GM12878 (cell line): ENCODE results near the gene C17orf107. TPM values are rescaled to one million over a fixed set of nuclear protein-coding genes. Genes with fewer than 3 reads are reported as not detected.

Experiments used
- CHD4 ChIP-seq: fragments of 200-600 bp; sonication (generic); IDR thresholded peaks from 2 replicates; pipeline ENCODE4 v1.6.1; 2016; ENCODE audit warnings: mild to moderate bottlenecking
- DPF2 ChIP-seq: fragments of 450-650 bp; IDR thresholded peaks from 2 replicates; pipeline ENCODE4 v1.6.1; 2017; ENCODE audit warnings: mild to moderate bottlenecking
- E2F8 ChIP-seq: fragments of 450-650 bp; IDR thresholded peaks from 2 replicates; pipeline ENCODE4 v1.6.1; 2018; ENCODE audit warnings: mild to moderate bottlenecking, low read depth, moderate library complexity; ENCODE audit not compliant: partially characterized antibody
- ESRRA ChIP-seq: IDR thresholded peaks from 2 replicates; pipeline ENCODE4 v1.6.1; 2012; ENCODE audit warnings: mild to moderate bottlenecking, low read length, improper control_type of control experiment
- IKZF2 ChIP-seq, 2 experiments: fragments of 450-650 bp; IDR thresholded peaks; 2 replicates each; pipeline ENCODE4 v1.6.1; 2017; ENCODE audit warnings: mild to moderate bottlenecking in 2 of 2, moderate library complexity in 2 of 2
- IRF4 ChIP-seq: IDR thresholded peaks from 2 replicates; pipeline ENCODE4 v1.6.1; 2011; ENCODE audit warnings: low read depth, low read length
- JUND ChIP-seq: IDR thresholded peaks from 2 replicates; pipeline ENCODE4 v1.6.1; 2012; ENCODE audit warnings: low read depth, mild to moderate bottlenecking, low read length, improper control_type of control experiment, moderate library complexity
- MLLT1 ChIP-seq: fragments of 450-650 bp; IDR thresholded peaks from 2 replicates; pipeline ENCODE4 v1.6.1; 2016; ENCODE audit warnings: mild to moderate bottlenecking
- NFIC ChIP-seq: IDR thresholded peaks from 2 replicates; pipeline ENCODE4 v1.6.1; 2012; ENCODE audit warnings: low read depth, mild to moderate bottlenecking, inconsistent platforms, low read length, moderate library complexity
- TARDBP ChIP-seq: IDR thresholded peaks from 2 replicates; pipeline ENCODE4 v1.6.1; 2016; ENCODE audit warnings: borderline replicate concordance
- polyA plus RNA-seq, 11 experiments: library from polyadenylated mRNA; depleted of rRNA in 4 of 11; unstranded in 6 of 11; stranded (reverse) in 5 of 11; fragments of >200 nt; fragmentation: Nextera tagmentation in 4 of 11; fragmentation: Illumina TruSeq in 1 of 11; extraction: Ambion mirVana in 4 of 11; extraction: Trizol in 1 of 11; gene quantifications; 1 replicate in 1 of 11; 2 replicates in 10 of 11; pipeline versions ENCODE4 v1.2.1 to v1.2.3, GENCODE V29; 2011 to 2016; ENCODE audit warnings: inconsistent platforms in 2 of 11, missing spikeins in 2 of 11, low read depth in 1 of 11
- total RNA-seq, 4 experiments: library from RNA; depleted of rRNA in 3 of 4; stranded (reverse); fragments of >200 nt in 3 of 4; fragmentation: Illumina TruSeq in 1 of 4; extraction: Trizol in 1 of 4; gene quantifications; 2 replicates each; pipeline versions ENCODE4 v1.2.1 to v1.2.3, GENCODE V29; 2013 to 2021

Gene C17orf107
- total and polyA plus RNA-seq, 10 of the 15 experiments (the other 5 are each of a cell fraction or from before 2014, with no cell fraction given), result 0.05 to 0.46 (median 0.11) TPM; not detected in 3

DNA sequence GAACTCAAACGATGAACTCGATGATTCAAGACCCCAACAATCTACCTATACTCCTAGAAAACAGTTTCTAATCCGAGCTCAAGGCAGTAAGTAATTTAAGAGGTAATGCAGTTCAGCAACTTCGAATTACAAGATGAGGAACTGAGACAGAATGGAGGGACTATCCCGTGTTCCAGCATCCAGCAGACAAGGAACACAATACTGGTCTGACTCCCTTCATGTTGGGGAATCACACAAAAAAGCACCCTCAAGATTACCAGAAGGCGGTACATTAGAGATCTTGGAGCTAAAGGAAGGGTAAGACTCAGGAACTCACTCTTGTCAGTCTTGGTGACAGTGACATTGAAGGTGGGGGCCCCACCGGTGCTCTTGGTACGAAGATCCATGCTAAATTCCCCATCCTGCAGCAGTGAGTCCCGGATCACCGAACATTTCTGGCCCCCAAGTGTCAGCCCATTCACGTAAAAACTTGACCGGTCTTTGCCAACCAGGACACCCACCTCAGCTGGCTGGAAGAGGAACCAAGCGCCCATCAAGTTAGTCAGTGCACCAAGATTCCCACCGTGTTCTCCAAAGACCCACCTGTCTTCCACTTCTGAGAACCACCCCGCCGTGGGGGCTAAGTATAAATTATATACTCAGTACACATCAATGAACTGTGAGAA lies 47.1 kb downstream of the C17orf107 start (continued):
- TF ChIP-seq MLLT1 (peak; percentile 73; the same call in 1 of the 2 replicates), E2F8 (no peak), DPF2 (peak; percentile 24; the same call in 1 of the 2 replicates), IRF4 (peak; percentile 71), ESRRA (no peak), TARDBP (no peak), CHD4 (no peak), JUND (no peak), NFIC (no peak), IKZF2 (IDR thresholded peaks at IDR 0.05) (peak; percentile 74 to 83; a peak in 3 of 4 replicates)
